Measurements from ENCODE around the gene SYN1. TPM values are rescaled to one million over a fixed set of nuclear protein-coding genes. Genes with fewer than 3 reads are reported as not detected.

The SYN1 gene
- total RNA-seq, 4 donors from 2014 or later: 0.22 to 0.36 TPM; not detected in 2

GRCh38 chrX:47530049-47530448 is 89.6 kb downstream of the SYN1 start:
- no peak overlapping the region for H3K27ac ChIP-seq
- H3K9me3 ChIP-seq: no peaks in the 10 kb centered on the region
- no peaks in the 10 kb centered on the region for H3K4me1 ChIP-seq
- intact Hi-C loops (cut with DNase I; ENCODE audit: low total_unique reads) (no loop called here), in situ Hi-C loops (cut with MboI; ENCODE audit: low sequenced_read_pairs in 4 of 4) (loop anchor here in 2 of 4 donors (25.0 kb wide), 3 partner anchors 107 to 318 kb away; partner anchors contain the start of genes CDK16 (in 1 of the 2), CFP (in 1 of the 2) and ZNF81 (in 1 of the 2))
- TF ChIP-seq POLR2A (IDR thresholded peaks at IDR 0.05) (no peak), CTCF (IDR thresholded peaks at IDR 0.05 in 4 of 5, conservative IDR thresholded peaks at IDR 0.05 in 1 of 5) (no peak)
- H3K27me3 ChIP-seq: no peaks in the 10 kb centered on the region
- DNase-seq (no peak), ATAC-seq (no peak)
- H3K36me3 ChIP-seq: no peaks in the 10 kb centered on the region
- no peak overlapping the region for H3K4me3 ChIP-seq

- Histone ChIP-seq H3K27ac (no peak overlapping the region), H3K4me1 (no peaks in the 10 kb centered on the region), H3K4me3 (no peak overlapping the region), H3K27me3 (no peaks in the 10 kb centered on the region), H3K36me3 (no peaks in the 10 kb centered on the region), H3K9me3 (no peaks in the 10 kb centered on the region)
- TF ChIP-seq POLR2A (IDR thresholded peaks at IDR 0.05) (no peak), CTCF (IDR thresholded peaks at IDR 0.05 in 4 of 5, conservative IDR thresholded peaks at IDR 0.05 in 1 of 5) (no peak)
- DNase-seq (no peak), ATAC-seq (no peak)
- intact Hi-C loops (cut with DNase I; ENCODE audit: low total_unique reads) (no loop called here), in situ Hi-C loops (cut with MboI; ENCODE audit: low sequenced_read_pairs in 4 of 4) (loop anchor here (10.0 to 25.0 kb wide), 5 partner anchors 108 to 335 kb away; partner anchors contain the start of genes UBA1 (in 2 of the 4), CDK16 (in 1 of the 4), CFP (in 1 of the 4) and ZNF81 (in 1 of the 4))
Observed at GRCh38 chrX:47529548-47529947, 90.1 kb downstream of the SYN1 start.

GRCh38 chrX:47523713-47524166 is 95.9 kb downstream of the SYN1 start:
- peak overlapping the region; percentile 54 to 64 (median 60) for H3K4me3 ChIP-seq
- ATAC-seq (peak in 1 of 2 donors; percentile 22), DNase-seq (no peak)
- H3K9me3 ChIP-seq: no peaks in the 10 kb centered on the region
- H3K36me3 ChIP-seq: no peaks in the 10 kb centered on the region
- TF ChIP-seq CTCF (IDR thresholded peaks at IDR 0.05 in 4 of 5, conservative IDR thresholded peaks at IDR 0.05 in 1 of 5) (peak in 1 of 5 experiments; percentile 5), POLR2A (IDR thresholded peaks at IDR 0.05) (no peak)
- H3K27me3 ChIP-seq: no peaks in the 10 kb centered on the region
- no peaks in the 10 kb centered on the region for H3K4me1 ChIP-seq
- intact Hi-C loops (cut with DNase I; ENCODE audit: low total_unique reads): loop anchor here (1.0 to 5.0 kb wide), 5 partner anchors 27 to 330 kb away; partner anchors contain the start of genes UBA1, USP11 and ZNF41
- H3K27ac ChIP-seq: peak overlapping the region in 1 of 4 donors; percentile 31
- in situ Hi-C loops (cut with MboI; ENCODE audit: low sequenced_read_pairs in 4 of 4): loop anchor here in 3 of 4 donors (10.0 to 25.0 kb wide), 4 partner anchors 136 to 329 kb away; partner anchors contain the start of genes UBA1 (in 2 of the 3) and CDK16 (in 1 of the 3)

- TF ChIP-seq CTCF (IDR thresholded peaks at IDR 0.05 in 4 of 5, conservative IDR thresholded peaks at IDR 0.05 in 1 of 5) (peak; percentile 63 to 88 (median 85)), POLR2A (IDR thresholded peaks at IDR 0.05) (no peak)
- Histone ChIP-seq H3K9me3 (no peaks in the 10 kb centered on the region), H3K4me3 (peak overlapping the region; percentile 54 to 64 (median 60)), H3K4me1 (no peaks in the 10 kb centered on the region), H3K27ac (peak overlapping the region in 2 of 4 donors; percentile 26 to 31), H3K27me3 (no peaks in the 10 kb centered on the region), H3K36me3 (no peaks in the 10 kb centered on the region)
- intact Hi-C loops (cut with DNase I; ENCODE audit: low total_unique reads): loop anchor here (1.0 to 5.0 kb wide), 5 partner anchors 26 to 330 kb away; partner anchors contain the start of genes UBA1, USP11 and ZNF41
- DNase-seq (peak; percentile 50 to 70), ATAC-seq (peak; percentile 85 to 96)
- in situ Hi-C loops (cut with MboI; ENCODE audit: low sequenced_read_pairs in 4 of 4): loop anchor here in 3 of 4 donors (10.0 to 25.0 kb wide), 4 partner anchors 136 to 328 kb away; partner anchors contain the start of genes UBA1 (in 2 of the 3) and CDK16 (in 1 of the 3)
Observed at GRCh38 chrX:47523297-47523696, 96.4 kb downstream of the SYN1 start.

Small RNA genes within 50 kb of the gene (microRNA-seq; reads per million reads assigned to microRNA genes)
- gene MIR4769 (ENCODE audit: borderline replicate concordance in 2 of 2): 0 reads per million in 2 donors

Other genes with a start within 250 kb of the SYN1 start
- gene ZNF157, start 249.3 kb downstream of the SYN1 start, total RNA-seq: under 1 TPM in 3 of 4 donors, not detected in 1; 0.09 to 0.26 (median 0.25) TPM
- 10 to 100 TPM in 3 of 4 donors, 1 to 10 TPM in 1; 8.7 to 14.9 (median 11.7) TPM for gene ZNF41, start 136.6 kb downstream of the SYN1 start, total RNA-seq
- gene ARAF, start 58.7 kb downstream of the SYN1 start, total RNA-seq: 10 to 100 TPM; 44.8 to 93.3 (median 66.7) TPM
- 10 to 100 TPM; 15.8 to 94.8 (median 47.1) TPM for gene TIMP1, start 37.4 kb downstream of the SYN1 start, total RNA-seq
- 1 to 10 TPM in 2 of 4 donors, under 1 TPM in 1, not detected in 1; 0.51 to 3.8 (median 3.3) TPM for gene CFP, start 10.1 kb upstream of the SYN1 start, total RNA-seq
- gene ELK1, start 30.7 kb upstream of the SYN1 start, total RNA-seq: 10 to 100 TPM; 35.0 to 65.6 (median 58.8) TPM
- 100 to 1,000 TPM in 2 of 4 donors, 10 to 100 TPM in 2; 92.3 to 153 (median 109) TPM for gene UXT, start 39.3 kb upstream of the SYN1 start, total RNA-seq
- 1 to 10 TPM in 3 of 4 donors, under 1 TPM in 1; 1.00 to 4.3 (median 3.3) TPM for gene ZNF81, start 217.0 kb upstream of the SYN1 start, total RNA-seq